ENCODE results near the gene CINP. TPM values are rescaled to one million over a fixed set of nuclear protein-coding genes. Genes with fewer than 3 reads are reported as not detected.

The CINP gene
- total and polyA plus RNA-seq, 9 of the 15 experiments (the other 6 are each of a cell fraction or from before 2014, with no cell fraction given) = 36.3 to 63.2 (median 43.7) TPM

GRCh38 chr14:102314242-102315011 is 48.3 kb downstream of the CINP start (continued):
- peak; percentile 69; the same call in 1 of the 2 replicates for TF ChIP-seq ZBTB2 (IDR thresholded peaks at IDR 0.05)
- TF ChIP-seq ZNF444 (CRISPR knock-in tag; IDR thresholded peaks at IDR 0.05) = no peak
- no peak for TF ChIP-seq CHD1 (IDR thresholded peaks at IDR 0.05; ENCODE audit: low read length)
- no peak for TF ChIP-seq ARID3B (CRISPR knock-in tag; IDR thresholded peaks at IDR 0.05; ENCODE audit: borderline replicate concordance)
- no peak for TF ChIP-seq MEIS2 (IDR thresholded peaks at IDR 0.05; ENCODE audit: partially characterized antibody)
- TF ChIP-seq OTX1 (CRISPR knock-in tag; IDR thresholded peaks at IDR 0.05) = no peak
- peak; percentile 61; the same call in 1 of the 2 replicates for TF ChIP-seq ZBTB33 (CRISPR knock-in tag; IDR thresholded peaks at IDR 0.05)
- no peak for TF ChIP-seq ADNP (tag; IDR thresholded peaks at IDR 0.05)
- TF ChIP-seq SMAD4 (CRISPR knock-in tag; conservative IDR thresholded peaks at IDR 0.05) = no peak
- TF ChIP-seq PHF20 (IDR thresholded peaks at IDR 0.05; ENCODE audit: partially characterized antibody) = no peak
- TF ChIP-seq CAMTA2 (CRISPR knock-in tag; conservative IDR thresholded peaks at IDR 0.05) = no peak
- 0 out of 2 replicates have a peak, but pooled peaks have one; percentile 44 for TF ChIP-seq LCOR (CRISPR knock-in tag; IDR thresholded peaks at IDR 0.05)
- no peak for TF ChIP-seq ZNF282 (CRISPR knock-in tag; IDR thresholded peaks at IDR 0.05)
- 0 out of 2 replicates have a peak, but pooled peaks have one; percentile 59 for TF ChIP-seq XRCC5 (IDR thresholded peaks at IDR 0.05; ENCODE audit: low read depth, low read length)
- peak; percentile 39; the same call in 1 of the 2 replicates for TF ChIP-seq ZFX (CRISPR knock-in tag; IDR thresholded peaks at IDR 0.05)
- TF ChIP-seq ZNF347 (CRISPR knock-in tag; IDR thresholded peaks at IDR 0.05; ENCODE audit: low read depth) = no peak
- TF ChIP-seq EP400 (IDR thresholded peaks at IDR 0.05) = peak; percentile 71
- no peak for TF ChIP-seq NCOA2 (IDR thresholded peaks at IDR 0.05; ENCODE audit: partially characterized antibody in 2 of 2)
- no peak for TF ChIP-seq ZNF395 (CRISPR knock-in tag; IDR thresholded peaks at IDR 0.05)
- no peak for TF ChIP-seq SMARCA5 (IDR thresholded peaks at IDR 0.05)
- peak; percentile 32; the same call in 1 of the 2 replicates for TF ChIP-seq C11orf30 (IDR thresholded peaks at IDR 0.05; ENCODE audit: low read depth)
- 0 out of 2 replicates have a peak, but pooled peaks have one; percentile 27 for TF ChIP-seq MXI1 (IDR thresholded peaks at IDR 0.05; ENCODE audit: low read depth, low read length)
- TF ChIP-seq ATF1 (CRISPR knock-in tag; IDR thresholded peaks at IDR 0.05) = no peak
- TF ChIP-seq ATF1 (tag; IDR thresholded peaks at IDR 0.05) = peak; percentile 60
- TF ChIP-seq CBFA2T3 (IDR thresholded peaks at IDR 0.05) = no peak
